Astrocyte (in vitro differentiated cells and primary cell): ENCODE measurements around the gene NPHP1.

ENCODE experiments used
- EZH2 ChIP-seq: IDR thresholded peaks from 2 replicates; pipeline ENCODE4 v1.6.1; 2012; ENCODE audit warnings: mild to moderate bottlenecking, low read length, inconsistent platforms; ENCODE audit not compliant: insufficient read depth
- TF ChIP-seq, protein P1 (sequence below): IDR thresholded peaks from 2 replicates; pipeline ENCODE4 v1.5.1; 2011; ENCODE audit warnings: low read depth, mild to moderate bottlenecking, inconsistent platforms, low read length, moderate library complexity; ENCODE audit not compliant: insufficient read depth

DNA sequence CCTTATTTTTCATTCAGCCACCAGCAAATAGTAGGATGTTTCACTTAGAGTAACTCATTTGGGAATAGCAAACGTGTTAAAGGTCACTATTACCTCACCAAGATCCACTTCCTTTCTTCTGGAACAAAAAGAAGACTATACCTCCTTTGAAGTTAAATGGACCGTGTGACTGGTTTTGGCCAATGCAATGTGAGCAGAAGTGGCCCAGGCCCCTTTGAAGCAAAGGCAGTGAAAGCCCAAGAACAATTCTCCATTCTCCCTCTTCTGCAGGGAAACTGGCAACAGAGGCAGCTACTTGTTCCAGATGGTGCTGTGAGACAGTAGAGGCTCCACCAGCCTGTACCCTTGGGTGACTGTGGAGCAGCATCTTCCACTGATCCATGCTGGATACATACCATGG lies 77.9 kb downstream of the NPHP1 start:
- TF ChIP-seq, protein P1, sequence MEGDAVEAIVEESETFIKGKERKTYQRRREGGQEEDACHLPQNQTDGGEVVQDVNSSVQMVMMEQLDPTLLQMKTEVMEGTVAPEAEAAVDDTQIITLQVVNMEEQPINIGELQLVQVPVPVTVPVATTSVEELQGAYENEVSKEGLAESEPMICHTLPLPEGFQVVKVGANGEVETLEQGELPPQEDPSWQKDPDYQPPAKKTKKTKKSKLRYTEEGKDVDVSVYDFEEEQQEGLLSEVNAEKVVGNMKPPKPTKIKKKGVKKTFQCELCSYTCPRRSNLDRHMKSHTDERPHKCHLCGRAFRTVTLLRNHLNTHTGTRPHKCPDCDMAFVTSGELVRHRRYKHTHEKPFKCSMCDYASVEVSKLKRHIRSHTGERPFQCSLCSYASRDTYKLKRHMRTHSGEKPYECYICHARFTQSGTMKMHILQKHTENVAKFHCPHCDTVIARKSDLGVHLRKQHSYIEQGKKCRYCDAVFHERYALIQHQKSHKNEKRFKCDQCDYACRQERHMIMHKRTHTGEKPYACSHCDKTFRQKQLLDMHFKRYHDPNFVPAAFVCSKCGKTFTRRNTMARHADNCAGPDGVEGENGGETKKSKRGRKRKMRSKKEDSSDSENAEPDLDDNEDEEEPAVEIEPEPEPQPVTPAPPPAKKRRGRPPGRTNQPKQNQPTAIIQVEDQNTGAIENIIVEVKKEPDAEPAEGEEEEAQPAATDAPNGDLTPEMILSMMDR, result no peak
- no peak for TF ChIP-seq EZH2
